Fibroblast of the conjunctiva (primary cell): ENCODE results near the gene GNRH2.
"Not testable (repeated sequence)": the region's sequence is repeated elsewhere in the genome, so short reads cannot be mapped to it uniquely, and the experiment has no call there.

Experiments
- DNase-seq: peaks from one replicate; pipeline ENCODE4 v3.0.0-alpha.2; 2010; ENCODE audit warnings: low read depth

Gene GNRH2, protein sequence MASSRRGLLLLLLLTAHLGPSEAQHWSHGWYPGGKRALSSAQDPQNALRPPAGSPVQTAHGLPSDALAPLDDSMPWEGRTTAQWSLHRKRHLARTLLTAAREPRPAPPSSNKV

DNA sequence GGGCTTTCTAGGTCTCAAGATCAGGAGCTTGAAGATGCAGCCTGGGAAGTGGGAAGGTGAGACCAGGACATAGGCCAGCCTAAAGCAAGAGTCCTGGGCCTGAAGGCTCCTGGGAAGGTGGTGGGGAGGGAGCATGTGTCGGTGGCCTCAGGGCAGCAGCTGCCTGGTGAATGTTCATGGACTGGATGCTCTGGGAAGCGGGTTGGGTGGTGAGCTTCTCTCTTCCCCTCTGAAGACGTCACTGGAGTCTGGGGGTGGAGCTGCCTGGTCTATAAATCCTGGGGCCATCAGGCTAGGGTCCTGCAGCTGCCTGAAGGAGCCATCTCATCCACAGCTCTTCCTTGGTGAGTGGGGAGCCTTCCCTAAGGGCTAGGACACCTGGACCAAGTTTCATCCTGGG is at the start of gene GNRH2:
TSS of gene GNRH2 (plus strand) at position 301 of the 400 bp plus-strand sequence. CDS start 793 bp downstream, outside the sequence.
- no peak for DNase-seq

DNA sequence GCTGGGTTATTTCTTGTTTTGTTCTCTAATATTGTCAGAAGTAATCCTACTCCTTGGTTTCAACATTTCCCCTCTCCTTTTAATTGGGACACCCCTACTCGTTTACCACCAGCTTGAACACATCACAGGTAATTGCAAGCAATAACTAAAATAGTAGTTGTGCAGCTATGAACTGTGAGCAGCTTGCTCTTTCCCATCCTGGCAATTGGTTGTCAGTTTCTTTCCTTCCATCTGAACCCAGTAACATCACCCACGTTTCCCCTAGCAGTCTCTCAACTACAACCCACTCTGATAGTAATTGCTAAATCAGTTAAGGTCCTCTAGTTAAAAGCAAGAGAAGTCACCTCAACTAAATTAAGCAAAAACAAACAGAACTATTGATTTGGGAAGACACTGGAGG is 47.6 kb upstream of the GNRH2 start:
- no peak for DNase-seq

DNA sequence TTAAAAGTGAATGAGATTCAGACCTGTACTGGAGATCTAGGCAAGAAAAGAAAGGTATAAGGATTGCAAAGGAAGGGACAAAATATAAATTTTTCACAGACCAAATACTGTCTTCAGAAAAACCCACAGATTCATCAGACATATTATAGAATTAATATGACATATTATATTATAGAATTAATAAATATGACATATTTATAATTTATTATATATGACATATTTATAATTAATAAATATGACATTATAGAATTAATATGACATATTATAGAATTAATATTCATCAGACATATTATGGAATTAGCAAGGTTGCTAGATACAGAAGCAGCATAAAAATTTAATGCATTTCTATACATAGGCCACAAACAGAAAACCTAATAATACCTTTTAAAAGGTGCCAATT is 44.7 kb upstream of the GNRH2 start:
- no peak for DNase-seq

DNA sequence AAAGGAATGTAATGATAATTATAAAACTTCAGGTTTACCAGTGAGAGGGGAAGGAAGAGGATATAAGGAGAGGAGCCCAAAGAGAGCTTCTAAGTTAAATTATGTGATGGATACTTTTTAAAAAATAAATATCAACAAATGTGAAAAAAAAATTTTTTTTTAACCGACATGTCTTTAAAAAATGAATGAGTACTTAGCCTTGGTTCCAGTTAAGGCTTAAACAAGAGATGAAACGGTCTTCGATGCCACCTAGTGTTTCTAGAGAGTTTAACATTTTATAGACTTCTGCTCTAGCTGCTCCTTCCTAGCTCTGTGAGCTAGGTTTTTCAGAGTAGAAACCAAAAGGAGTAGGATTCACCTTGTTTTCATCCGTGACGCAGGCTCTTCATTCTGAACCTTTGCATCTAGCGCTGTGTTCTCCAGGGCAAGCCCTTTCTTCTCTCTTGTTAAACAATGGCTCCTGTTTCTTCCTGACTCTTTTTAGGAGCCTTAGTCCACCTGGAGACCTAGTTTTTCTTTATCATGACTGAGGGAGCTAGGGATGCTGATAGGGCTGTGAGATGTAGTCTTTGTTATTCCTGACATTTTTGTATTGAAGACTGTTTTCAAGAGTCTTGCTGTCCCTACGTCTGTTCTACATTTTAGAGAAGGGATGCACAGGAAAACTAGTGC is 42.4 kb upstream of the GNRH2 start:
- DNase-seq: peak; percentile 51

DNA sequence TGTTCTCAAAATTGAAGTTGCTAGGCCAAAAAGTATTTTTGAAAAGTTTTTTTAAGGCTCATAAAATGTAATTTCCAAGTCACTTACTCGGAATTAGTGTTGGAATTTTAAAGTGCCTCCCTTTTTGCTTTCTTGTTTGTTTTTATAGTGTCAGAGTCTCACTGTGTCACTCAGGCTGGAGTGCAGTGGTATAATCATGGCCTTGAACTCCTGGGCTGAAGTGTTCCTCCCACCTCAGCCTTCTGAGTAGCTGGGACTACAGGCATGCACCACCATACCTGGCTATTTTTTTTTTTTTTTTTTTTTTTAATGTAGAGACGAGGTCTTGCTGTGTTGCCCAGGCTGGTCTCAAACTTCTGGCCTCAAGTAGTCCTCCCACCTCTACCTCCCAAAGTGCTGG is 40.0 kb upstream of the GNRH2 start:
- no peak for DNase-seq

DNA sequence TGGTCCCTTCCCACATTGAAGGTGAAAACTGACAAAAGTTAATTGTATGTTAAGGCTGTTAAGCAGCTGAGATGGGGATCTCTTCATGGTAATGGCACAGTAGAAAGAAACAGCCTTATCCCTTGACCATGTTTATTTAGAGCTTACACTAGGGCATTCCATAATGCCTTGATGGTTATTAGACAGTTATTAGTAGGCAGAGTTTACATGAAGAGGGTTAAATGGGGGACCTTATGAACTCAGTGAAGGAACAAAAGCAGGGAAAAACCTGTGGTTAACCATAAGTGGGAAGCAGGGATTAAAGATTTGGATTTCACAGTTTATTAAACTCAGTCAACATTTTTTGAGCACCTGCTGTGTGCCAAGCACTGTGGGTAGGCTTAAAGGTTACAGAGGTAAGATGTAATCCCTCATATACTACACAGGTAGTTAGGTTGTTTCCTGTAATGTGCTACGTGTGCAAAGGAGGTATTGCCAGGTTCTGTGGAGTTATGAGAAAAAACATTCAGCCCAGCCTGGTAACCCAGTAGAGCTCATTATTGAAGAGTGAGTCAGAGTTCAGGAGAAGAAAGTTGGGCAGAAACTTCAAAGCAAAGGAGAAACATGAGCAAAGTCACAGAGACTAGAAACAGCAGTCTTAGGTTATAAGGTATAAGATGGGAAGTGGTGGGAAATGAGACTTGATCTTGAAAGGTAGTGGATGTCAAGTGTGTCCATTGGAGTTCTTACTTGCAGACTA is 32.3 kb upstream of the GNRH2 start:
- no peak for DNase-seq

GRCh38 chr20:3011752-3012151 is 31.7 kb upstream of the GNRH2 start:
- no peak for DNase-seq

GRCh38 chr20:3013771-3014170 is 29.7 kb upstream of the GNRH2 start:
- no peak for DNase-seq

GRCh38 chr20:3014179-3014578 is 29.2 kb upstream of the GNRH2 start:
- no peak for DNase-seq

DNA sequence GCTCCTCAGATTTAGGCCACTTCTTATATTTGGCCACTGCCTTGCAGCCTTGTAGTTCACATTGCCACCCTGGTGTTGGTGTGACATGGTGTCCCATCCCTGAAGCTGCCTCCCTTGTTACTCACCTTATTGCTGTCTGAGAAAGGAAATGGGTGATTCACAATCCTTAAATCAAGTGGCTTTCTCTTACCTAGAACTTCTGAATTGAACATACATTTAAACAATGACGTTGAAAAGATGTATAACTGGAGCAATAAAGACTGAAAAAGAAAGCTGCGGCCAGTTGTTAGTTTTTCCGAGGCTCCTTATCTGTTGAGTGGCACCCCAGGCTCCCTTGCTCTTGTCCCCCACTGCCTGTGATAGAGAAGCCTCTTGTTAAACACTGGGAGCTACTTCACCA is 28.8 kb upstream of the GNRH2 start:
- no peak for DNase-seq

DNA sequence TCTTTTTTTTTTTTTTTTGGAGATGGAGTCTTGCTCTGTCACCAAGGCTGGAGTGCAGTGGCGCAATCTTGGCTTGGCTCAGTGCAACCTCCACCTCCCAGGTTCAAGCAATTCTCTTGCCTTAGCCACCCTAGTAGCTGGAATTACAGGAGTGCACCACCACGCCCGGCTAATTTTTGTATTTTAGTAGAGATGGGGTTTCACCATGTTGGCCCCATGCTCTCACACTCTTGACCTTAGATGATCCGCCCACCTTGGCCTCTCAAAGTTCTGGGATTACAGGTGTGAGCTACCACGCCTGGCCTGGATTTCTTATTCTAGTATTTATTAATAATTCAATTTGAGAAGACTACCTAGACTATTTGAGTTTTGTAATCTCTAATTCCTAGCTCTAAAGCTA is 28.1 kb upstream of the GNRH2 start:
- DNase-seq: not testable (repeated sequence)

DNA sequence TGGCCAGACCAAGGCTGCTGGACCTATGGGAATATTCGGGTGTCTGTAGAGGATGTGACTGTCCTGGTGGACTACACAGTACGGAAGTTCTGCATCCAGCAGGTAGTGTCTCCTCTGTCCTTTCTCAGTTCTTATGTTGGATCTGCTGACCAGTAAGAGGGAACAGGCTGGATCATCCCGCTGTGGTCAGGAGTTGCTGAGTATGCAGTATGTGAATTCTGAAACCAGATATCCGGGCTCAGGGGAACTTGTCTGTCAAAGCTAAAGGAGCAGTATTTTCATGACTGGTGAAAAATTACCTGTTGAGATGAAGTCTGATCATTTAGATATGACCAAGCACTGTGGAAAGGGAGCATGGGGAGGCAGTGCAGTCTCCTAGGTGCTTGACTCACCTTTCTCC is 22.1 kb upstream of the GNRH2 start:
- DNase-seq: no peak

- no peak for DNase-seq
These were observed 21.6 kb upstream of the GNRH2 start for GRCh38 chr20:3021777-3022176.

- DNase-seq: not testable (repeated sequence)
These were observed 20.6 kb upstream of the GNRH2 start for GRCh38 chr20:3022559-3023490.

DNA sequence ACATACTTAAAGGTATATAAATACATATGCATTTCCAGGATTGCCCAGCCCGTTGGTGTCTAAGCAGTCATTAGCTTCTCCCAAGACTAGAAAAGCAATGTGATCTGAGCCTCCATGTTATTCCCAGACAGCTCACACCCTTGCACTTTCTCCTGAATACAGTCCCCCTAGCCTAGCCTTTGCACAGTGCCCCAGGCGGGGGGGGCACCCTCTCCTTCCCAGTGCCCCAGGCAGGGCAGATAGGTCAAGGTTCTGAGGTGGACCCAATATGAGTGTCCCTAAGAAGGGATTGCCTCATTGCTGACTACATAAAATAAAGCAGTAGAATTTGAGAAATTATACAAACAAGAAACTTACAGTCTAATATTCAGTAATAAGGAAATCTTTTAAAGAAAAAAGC is 15.4 kb upstream of the GNRH2 start:
- no peak for DNase-seq

DNA sequence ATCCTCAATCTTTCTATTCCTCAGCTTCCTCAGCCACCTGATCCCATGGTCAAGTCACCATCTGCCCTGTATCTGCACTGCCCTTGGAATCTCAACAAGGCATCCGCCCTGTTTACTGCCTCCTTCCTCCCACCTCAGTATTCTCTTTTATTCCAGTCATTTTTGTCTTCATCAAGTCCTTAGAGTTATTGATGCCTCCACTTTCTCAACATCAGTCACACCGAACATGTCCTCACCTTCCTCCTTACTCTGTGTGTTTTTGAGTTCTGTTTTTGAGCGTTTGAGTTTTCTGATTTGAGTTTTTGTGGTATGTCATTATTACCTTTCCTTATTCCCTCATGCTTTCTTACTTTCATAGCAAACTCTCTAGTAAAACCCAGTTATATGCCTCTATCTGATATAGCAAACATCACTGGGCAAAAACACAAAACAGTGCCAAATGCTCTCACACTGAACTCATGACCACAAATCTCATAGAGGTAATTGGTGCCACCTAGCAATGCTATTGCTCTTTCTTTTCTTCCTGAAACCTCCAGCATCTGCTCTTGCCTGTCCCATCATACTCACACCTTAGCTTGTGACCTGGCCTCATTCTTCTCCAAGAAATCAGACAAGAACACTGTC is 11.8 kb upstream of the GNRH2 start:
- DNase-seq: no peak

- no peak for DNase-seq
These were observed 10.8 kb upstream of the GNRH2 start for GRCh38 chr20:3032624-3033023.

- no peak for DNase-seq
These were observed 5.8 kb upstream of the GNRH2 start for GRCh38 chr20:3037654-3038053.

DNA sequence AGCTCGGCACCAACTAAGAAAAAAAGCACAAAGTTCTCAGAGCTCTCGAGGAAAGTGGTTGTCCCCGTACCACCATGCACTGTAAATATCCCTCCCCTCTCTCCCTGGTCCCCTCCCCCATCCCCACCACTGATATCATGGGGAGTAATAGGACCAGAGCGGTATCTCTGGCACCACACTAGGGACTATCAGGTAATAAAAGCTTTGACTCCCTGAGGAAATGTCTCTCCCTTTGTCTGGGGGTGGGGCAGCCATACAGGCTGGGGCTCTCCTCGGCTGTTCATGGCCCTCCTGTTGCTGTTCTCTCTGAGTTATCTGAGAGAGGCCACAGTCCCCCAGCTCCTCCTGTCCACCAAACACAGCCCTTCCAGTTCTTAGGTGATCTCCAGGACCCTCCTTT is 5.0 kb upstream of the GNRH2 start:
- no peak for DNase-seq

DNA sequence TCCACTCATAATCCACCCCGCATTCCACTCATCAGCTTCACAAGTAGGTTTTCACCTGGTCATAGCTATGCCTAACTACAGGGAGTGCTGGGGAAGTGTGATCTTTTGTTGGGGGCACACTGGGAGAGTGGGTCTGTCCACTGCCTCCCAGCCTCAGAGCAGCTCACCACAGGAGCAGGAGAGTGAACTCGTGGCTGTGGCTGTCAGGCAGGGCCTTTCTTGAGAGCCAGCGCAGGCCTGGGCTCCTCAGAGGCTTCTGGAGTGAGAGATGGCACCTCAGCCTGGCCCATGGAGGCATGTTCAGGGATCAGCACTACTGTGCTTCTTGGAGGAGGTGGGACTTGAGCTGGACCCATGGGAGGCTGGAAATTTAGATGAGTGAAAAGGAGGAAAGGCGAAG is 4.0 kb upstream of the GNRH2 start:
- no peak for DNase-seq

DNA sequence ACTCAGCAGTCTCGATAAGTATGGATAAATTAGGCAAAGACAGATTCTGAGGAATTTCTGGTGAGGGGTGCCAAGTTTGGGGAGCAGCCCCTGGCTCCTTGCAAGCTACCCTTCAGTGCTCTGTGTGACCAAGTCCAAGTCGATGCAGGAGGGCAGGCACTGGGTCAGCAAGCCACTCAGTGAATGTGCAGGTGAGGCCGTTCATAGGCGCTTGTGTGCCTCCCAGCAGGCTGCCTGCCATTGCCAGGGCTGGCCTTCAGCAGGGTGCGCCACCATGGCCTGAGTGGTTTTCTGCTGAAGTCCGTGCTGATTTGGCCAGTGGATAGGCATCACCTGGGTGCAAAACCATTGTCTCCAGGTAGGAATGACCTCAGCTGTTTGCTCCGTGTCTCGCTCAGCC is 3.3 kb upstream of the GNRH2 start:
- no peak for DNase-seq

GRCh38 chr20:3041854-3042409 is 1.5 kb upstream of the GNRH2 start:
- no peak for DNase-seq
